Tongue (tissue), 2 donors: ENCODE results near the gene ABI2. TPM values are rescaled to one million over a fixed set of nuclear protein-coding genes. Genes with fewer than 3 reads are reported as not detected.

Experiments used
- DNase-seq: peaks from one replicate; pipeline ENCODE4 v3.0.0-alpha.2; 2015
- total RNA-seq: library from RNA; depleted of rRNA; stranded (reverse); fragments of >200 nt; gene quantifications from one replicate; pipeline ENCODE4 v1.2.3, GENCODE V29; 2014

The ABI2 gene
- total RNA-seq, 1 donor from 2014 or later: 46.6 TPM

GRCh38 chr2:203431391-203432185 lies 103.4 kb downstream of the ABI2 start:
- DNase-seq: no peak

GRCh38 chr2:203432811-203433210 lies 104.6 kb downstream of the ABI2 start:
- no peak for DNase-seq

- DNase-seq: no peak
Observed at GRCh38 chr2:203436496-203436895, 108.3 kb downstream of the ABI2 start.

GRCh38 chr2:203437511-203437910 lies 109.3 kb downstream of the ABI2 start:
- no peak for DNase-seq

GRCh38 chr2:203438528-203438927 lies 110.3 kb downstream of the ABI2 start:
- DNase-seq: peak; percentile 14

GRCh38 chr2:203440671-203441070 lies 112.5 kb downstream of the ABI2 start:
- DNase-seq: no peak

- DNase-seq: no peak
Observed at GRCh38 chr2:203441463-203441862, 113.3 kb downstream of the ABI2 start.

GRCh38 chr2:203442463-203442862 lies 114.3 kb downstream of the ABI2 start:
- DNase-seq: no peak

- DNase-seq: no peak
Observed at GRCh38 chr2:203444738-203445137, 116.5 kb downstream of the ABI2 start.

GRCh38 chr2:203446071-203446481 lies 117.9 kb downstream of the ABI2 start:
- DNase-seq: no peak

- DNase-seq: no peak
Observed at GRCh38 chr2:203446780-203447179, 118.6 kb downstream of the ABI2 start.

- DNase-seq: no peak
Observed at GRCh38 chr2:203450561-203450960, 122.4 kb downstream of the ABI2 start.

GRCh38 chr2:203451011-203451410 lies 122.8 kb downstream of the ABI2 start:
- DNase-seq: no peak

- DNase-seq: no peak
Observed at GRCh38 chr2:203451689-203452088, 123.5 kb downstream of the ABI2 start.

- DNase-seq: peak; percentile 75
Observed at GRCh38 chr2:203453858-203454451, 125.8 kb downstream of the ABI2 start.

- DNase-seq: no peak
Observed at GRCh38 chr2:203455209-203455608, 127.0 kb downstream of the ABI2 start.

GRCh38 chr2:203461746-203462145 lies 133.6 kb downstream of the ABI2 start:
- DNase-seq: no peak

GRCh38 chr2:203462308-203462707 lies 134.1 kb downstream of the ABI2 start:
- DNase-seq: no peak

- DNase-seq: peak; percentile 76
Observed at GRCh38 chr2:203463266-203463678, 135.1 kb downstream of the ABI2 start.

GRCh38 chr2:203469546-203469945 lies 141.4 kb downstream of the ABI2 start:
- no peak for DNase-seq

- DNase-seq: no peak
Observed at GRCh38 chr2:203470371-203470770, 142.2 kb downstream of the ABI2 start.

- DNase-seq: no peak
Observed at GRCh38 chr2:203471323-203471722, 143.1 kb downstream of the ABI2 start.

- no peak for DNase-seq
Observed at GRCh38 chr2:203476881-203477280, 148.7 kb downstream of the ABI2 start.

GRCh38 chr2:203480623-203481022 lies 152.4 kb downstream of the ABI2 start:
- DNase-seq: no peak
